A673 (cell line): ENCODE results near the gene EPHB3.

ENCODE experiments used
- EZH2 ChIP-seq: fragments of 200-600 bp; sonication (generic); IDR thresholded peaks from 2 replicates; pipeline ENCODE4 v1.6.1; 2017; ENCODE audit warnings: borderline replicate concordance, low read depth, mild to moderate bottlenecking, mixed read lengths, antibody characterized with exemption, low read length; ENCODE audit not compliant: poor library complexity, severe bottlenecking
- TF ChIP-seq, protein P1 (sequence below): fragments of 300-800, 200-600 bp; sonication (generic); conservative IDR thresholded peaks from 2 replicates; pipeline ENCODE4 v1.5.1; 2017; ENCODE audit warnings: low read depth, mild to moderate bottlenecking, antibody characterized with exemption, low read length, moderate library complexity, mixed read lengths

DNA sequence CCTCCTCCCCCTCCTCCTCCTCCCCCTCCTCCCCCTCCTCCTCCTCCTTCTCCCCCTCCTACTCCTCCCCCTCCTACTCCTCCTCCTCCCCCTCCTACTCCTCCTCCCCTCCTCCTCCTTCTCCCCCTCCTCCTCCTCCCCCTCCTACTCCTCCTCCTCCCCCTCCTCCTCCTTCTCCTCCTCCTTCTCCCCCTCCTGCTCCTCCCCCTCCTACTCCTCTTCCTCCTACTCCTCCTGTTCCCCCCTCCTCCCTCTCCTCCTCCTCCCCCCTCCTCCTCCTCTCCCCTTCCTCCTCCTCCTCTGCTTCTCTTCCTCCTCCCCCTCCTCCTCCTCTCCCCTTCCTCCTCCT, 17.1 kb upstream of the EPHB3 start:
- TF ChIP-seq, protein P1, sequence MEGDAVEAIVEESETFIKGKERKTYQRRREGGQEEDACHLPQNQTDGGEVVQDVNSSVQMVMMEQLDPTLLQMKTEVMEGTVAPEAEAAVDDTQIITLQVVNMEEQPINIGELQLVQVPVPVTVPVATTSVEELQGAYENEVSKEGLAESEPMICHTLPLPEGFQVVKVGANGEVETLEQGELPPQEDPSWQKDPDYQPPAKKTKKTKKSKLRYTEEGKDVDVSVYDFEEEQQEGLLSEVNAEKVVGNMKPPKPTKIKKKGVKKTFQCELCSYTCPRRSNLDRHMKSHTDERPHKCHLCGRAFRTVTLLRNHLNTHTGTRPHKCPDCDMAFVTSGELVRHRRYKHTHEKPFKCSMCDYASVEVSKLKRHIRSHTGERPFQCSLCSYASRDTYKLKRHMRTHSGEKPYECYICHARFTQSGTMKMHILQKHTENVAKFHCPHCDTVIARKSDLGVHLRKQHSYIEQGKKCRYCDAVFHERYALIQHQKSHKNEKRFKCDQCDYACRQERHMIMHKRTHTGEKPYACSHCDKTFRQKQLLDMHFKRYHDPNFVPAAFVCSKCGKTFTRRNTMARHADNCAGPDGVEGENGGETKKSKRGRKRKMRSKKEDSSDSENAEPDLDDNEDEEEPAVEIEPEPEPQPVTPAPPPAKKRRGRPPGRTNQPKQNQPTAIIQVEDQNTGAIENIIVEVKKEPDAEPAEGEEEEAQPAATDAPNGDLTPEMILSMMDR = no peak
- no peak for TF ChIP-seq EZH2
